ENCODE results near the gene SOX5.
"Not testable (repeated sequence)": the region's sequence is repeated elsewhere in the genome, so short reads cannot be mapped to it uniquely, and the experiment has no call there.

SOX5 gene

GRCh38 chr12:23830210-23830609 is 119.3 kb downstream of the SOX5 start:
- DNase-seq, result no peak

- no peak for DNase-seq
Observed at GRCh38 chr12:23827353-23827752, 122.1 kb downstream of the SOX5 start.

GRCh38 chr12:23825124-23825523 is 124.3 kb downstream of the SOX5 start:
- not testable (repeated sequence) for DNase-seq

- DNase-seq, result no peak
Observed at GRCh38 chr12:23824358-23824757, 125.1 kb downstream of the SOX5 start.

- not testable (repeated sequence) for DNase-seq
Observed at GRCh38 chr12:23822883-23823282, 126.6 kb downstream of the SOX5 start.

GRCh38 chr12:23817345-23817744 is 132.1 kb downstream of the SOX5 start:
- no peak for DNase-seq

GRCh38 chr12:23816394-23816851 is 133.0 kb downstream of the SOX5 start:
- no peak for DNase-seq

- no peak for DNase-seq
Observed at GRCh38 chr12:23815810-23816209, 133.7 kb downstream of the SOX5 start.

- DNase-seq, result no peak
Observed at GRCh38 chr12:23813206-23813605, 136.3 kb downstream of the SOX5 start.

GRCh38 chr12:23810329-23810902 is 139.1 kb downstream of the SOX5 start:
- DNase-seq, result peak; percentile 93

- DNase-seq, result no peak
Observed at GRCh38 chr12:23803540-23803939, 145.9 kb downstream of the SOX5 start.

- DNase-seq, result no peak
Observed at GRCh38 chr12:23795494-23795893, 154.0 kb downstream of the SOX5 start.

- DNase-seq, result no peak
Observed at GRCh38 chr12:23781118-23781517, 168.4 kb downstream of the SOX5 start.

GRCh38 chr12:23775208-23775607 is 174.3 kb downstream of the SOX5 start:
- no peak for DNase-seq

- no peak for DNase-seq
Observed at GRCh38 chr12:23771240-23771949, 178.1 kb downstream of the SOX5 start.

GRCh38 chr12:23770202-23770938 is 179.1 kb downstream of the SOX5 start:
- DNase-seq, result no peak

GRCh38 chr12:23767834-23768233 is 181.6 kb downstream of the SOX5 start:
- DNase-seq, result no peak

GRCh38 chr12:23763724-23764123 is 185.7 kb downstream of the SOX5 start:
- DNase-seq, result no peak

- peak; percentile 91 for DNase-seq
Observed at GRCh38 chr12:23760495-23760894, 189.0 kb downstream of the SOX5 start.

- no peak for DNase-seq
Observed at GRCh38 chr12:23758608-23759007, 190.9 kb downstream of the SOX5 start.

- no peak for DNase-seq
Observed at GRCh38 chr12:23757541-23757962, 191.9 kb downstream of the SOX5 start.

- DNase-seq, result no peak
Observed at GRCh38 chr12:23756416-23756815, 193.1 kb downstream of the SOX5 start.

GRCh38 chr12:23753628-23754365 is 195.7 kb downstream of the SOX5 start:
- DNase-seq, result no peak
